Measurements from ENCODE around the gene KISS1R.
"Not testable (repeated sequence)": the region's sequence is repeated elsewhere in the genome, so short reads cannot be mapped to it uniquely, and the experiment has no call there.

The KISS1R gene

GRCh38 chr19:956766-957440 lies 39.8 kb downstream of the KISS1R start:
- Histone ChIP-seq H3K27ac (no peak overlapping the region), H3K9me3 (ENCODE audit: control insufficient read depth, low read length) (no peaks in the 10 kb centered on the region), H3K27me3 (ENCODE audit: control insufficient read depth, insufficient read depth, low read length) (no peaks in the 10 kb centered on the region), H3K36me3 (ENCODE audit: control insufficient read depth, insufficient read depth, low read length) (no peaks in the 10 kb centered on the region), H3K4me2 (ENCODE audit: low read length) (no peak overlapping the region), H3K4me1 (peaks cover 10% of the 10 kb centered on the region), H3K4me3 (ENCODE audit: low read depth, low read length) (no peak overlapping the region), H3K79me2 (peaks cover 40% of the 10 kb centered on the region), H2AFZ (no peak overlapping the region), H3K9ac (no peak overlapping the region)
- no peak for TF ChIP-seq CTCF (IDR thresholded peaks at IDR 0.05)

- H3K4me3 ChIP-seq (ENCODE audit: low read depth, low read length); H3K27me3 ChIP-seq (ENCODE audit: control insufficient read depth, insufficient read depth, low read length); H3K4me2 ChIP-seq (ENCODE audit: low read length); H3K4me1 ChIP-seq; H3K9me3 ChIP-seq (ENCODE audit: control insufficient read depth, low read length); H3K9ac ChIP-seq; H2AFZ ChIP-seq; H3K36me3 ChIP-seq (ENCODE audit: control insufficient read depth, insufficient read depth, low read length); H3K27ac ChIP-seq: not testable (repeated sequence)
- H3K79me2 ChIP-seq, result peaks cover 36% of the 10 kb centered on the region
These were observed 40.4 kb downstream of the KISS1R start for GRCh38 chr19:957578-957977.

GRCh38 chr19:958967-959855 lies 42.1 kb downstream of the KISS1R start:
- Histone ChIP-seq H2AFZ (no peak overlapping the region), H3K27me3 (ENCODE audit: control insufficient read depth, insufficient read depth, low read length) (no peaks in the 10 kb centered on the region), H3K9me3 (ENCODE audit: control insufficient read depth, low read length) (no peaks in the 10 kb centered on the region), H3K36me3 (ENCODE audit: control insufficient read depth, insufficient read depth, low read length) (no peaks in the 10 kb centered on the region), H3K4me1 (no peaks in the 10 kb centered on the region), H3K4me3 (ENCODE audit: low read depth, low read length) (no peak overlapping the region), H3K9ac (no peak overlapping the region), H3K4me2 (ENCODE audit: low read length) (no peak overlapping the region), H3K79me2 (peaks cover 20% of the 10 kb centered on the region), H3K27ac (no peak overlapping the region)
- TF ChIP-seq CTCF (IDR thresholded peaks at IDR 0.05), result no peak

- Histone ChIP-seq H3K27me3 (ENCODE audit: control insufficient read depth, insufficient read depth, low read length) (no peaks in the 10 kb centered on the region), H3K36me3 (ENCODE audit: control insufficient read depth, insufficient read depth, low read length) (no peaks in the 10 kb centered on the region), H3K79me2 (peaks cover 15% of the 10 kb centered on the region), H3K4me1 (no peaks in the 10 kb centered on the region), H3K27ac (no peak overlapping the region), H3K4me3 (ENCODE audit: low read depth, low read length) (no peak overlapping the region), H3K9me3 (ENCODE audit: control insufficient read depth, low read length) (no peaks in the 10 kb centered on the region), H3K4me2 (ENCODE audit: low read length) (no peak overlapping the region), H3K9ac (no peak overlapping the region), H2AFZ (no peak overlapping the region)
- TF ChIP-seq CTCF (IDR thresholded peaks at IDR 0.05), result no peak
These were observed 42.9 kb downstream of the KISS1R start for GRCh38 chr19:960020-960419.

- Histone ChIP-seq H3K4me3 (ENCODE audit: low read depth, low read length) (no peak overlapping the region), H3K36me3 (ENCODE audit: control insufficient read depth, insufficient read depth, low read length) (no peaks in the 10 kb centered on the region), H3K79me2 (peaks cover 12% of the 10 kb centered on the region), H2AFZ (no peak overlapping the region), H3K4me1 (no peaks in the 10 kb centered on the region), H3K27me3 (ENCODE audit: control insufficient read depth, insufficient read depth, low read length) (no peaks in the 10 kb centered on the region), H3K27ac (no peak overlapping the region), H3K9me3 (ENCODE audit: control insufficient read depth, low read length) (no peaks in the 10 kb centered on the region), H3K9ac (no peak overlapping the region), H3K4me2 (ENCODE audit: low read length) (no peak overlapping the region)
- no peak for TF ChIP-seq CTCF (IDR thresholded peaks at IDR 0.05)
These were observed 43.4 kb downstream of the KISS1R start for GRCh38 chr19:960601-960938.

All from parathyroid adenoma (tissue), 2 donors.